Stimulated activated naive CD8-positive, alpha-beta T cell treated with anti-CD3 and anti-CD28 coated beads, Interleukin-15, amount 100 ng/mL, for 72 hours (primary cell): ENCODE results near the gene IGF1R.

Source experiments
- ATAC-seq: fragments of 150-1000 bp; cut with Tn5 transposase; 2 replicates; pipeline ENCODE4 v1.10.0; 2021; ENCODE audit warnings: mild to moderate bottlenecking, moderate library complexity
- DNase-seq, 2 donors: peaks; one replicate each; pipeline ENCODE4 v3.0.0; 2021 to 2022
- H3K27ac Mint-ChIP-seq, 2 donors: one replicate each; pipeline ENCODE4 v1.8.0; 2022; ENCODE audit warnings: mild to moderate bottlenecking in 2 of 2, mixed read lengths in 2 of 2, moderate library complexity in 2 of 2
- H3K27me3 Mint-ChIP-seq: one replicate; pipeline ENCODE4 v1.8.0; 2022; ENCODE audit warnings: mixed read lengths
- H3K4me1 Mint-ChIP-seq: one replicate; pipeline ENCODE4 v1.8.0; 2022; ENCODE audit warnings: mild to moderate bottlenecking, mixed read lengths
- H3K4me3 Mint-ChIP-seq, 2 donors: one replicate each; pipeline ENCODE4 v1.8.0; 2022; ENCODE audit warnings: mild to moderate bottlenecking in 2 of 2, mixed read lengths in 2 of 2, moderate library complexity in 1 of 2
- H3K9me3 Mint-ChIP-seq, 2 donors: one replicate each; pipeline ENCODE4 v1.8.0; 2022; ENCODE audit warnings: mixed read lengths in 2 of 2

IGF1R gene

DNA sequence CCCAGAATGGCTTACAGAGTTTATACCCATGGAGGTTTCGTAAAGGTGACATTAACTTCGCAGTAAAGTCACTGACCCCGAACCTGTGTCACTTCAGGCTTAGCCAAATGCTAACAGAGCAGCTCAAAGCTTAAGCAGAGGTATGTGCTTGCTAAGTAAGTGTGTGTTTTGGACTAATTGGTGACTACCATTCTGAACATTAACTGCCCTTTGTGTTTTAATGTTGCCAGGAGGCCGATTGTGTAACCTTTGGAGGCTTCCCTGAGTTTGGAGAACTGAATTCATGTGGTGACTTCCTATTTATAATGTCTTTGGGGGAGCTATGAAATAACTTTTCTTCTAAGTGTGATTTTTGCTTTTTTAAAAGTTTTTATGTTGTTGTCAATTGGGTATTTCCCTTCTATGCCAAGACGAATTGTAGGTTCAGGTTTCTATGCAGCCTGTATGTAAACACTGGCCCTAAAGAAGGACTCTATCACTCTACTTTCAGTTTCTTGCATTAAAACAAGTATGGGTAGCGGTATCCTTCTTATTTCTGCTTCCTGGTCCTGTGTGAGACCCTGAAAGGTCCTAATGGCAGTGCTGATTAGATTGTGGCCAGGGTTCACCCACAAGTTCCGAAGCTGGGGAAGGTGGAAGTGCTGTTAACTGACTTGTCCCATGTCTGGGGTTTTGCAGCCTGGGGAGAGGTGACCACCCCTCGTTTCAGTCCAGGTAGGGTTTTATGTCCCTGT is 86.3 kb downstream of the IGF1R start:
- no peak overlapping the region for H3K27ac Mint-ChIP-seq
- DNase-seq (no peak), ATAC-seq (no peak)
- no peaks in the 10 kb centered on the region for H3K27me3 Mint-ChIP-seq
- H3K9me3 Mint-ChIP-seq, result no peaks in the 10 kb centered on the region
- H3K4me3 Mint-ChIP-seq, result peak overlapping the region in 1 of 2 donors; percentile 10
- peaks cover 63% of the 10 kb centered on the region for H3K4me1 Mint-ChIP-seq

GRCh38 chr15:98735304-98735703 is 87.0 kb downstream of the IGF1R start:
- Mint-ChIP-seq H3K27ac (peak overlapping the region in 1 of 2 donors; percentile 35), H3K27me3 (no peaks in the 10 kb centered on the region), H3K9me3 (no peaks in the 10 kb centered on the region), H3K4me3 (no peak overlapping the region), H3K4me1 (peaks cover 69% of the 10 kb centered on the region)
- DNase-seq (no peak), ATAC-seq (peak; percentile 42)

- Mint-ChIP-seq H3K4me3 (no peak overlapping the region), H3K27me3 (no peaks in the 10 kb centered on the region), H3K27ac (peak overlapping the region in 1 of 2 donors; percentile 63), H3K4me1 (peaks cover 73% of the 10 kb centered on the region), H3K9me3 (no peaks in the 10 kb centered on the region)
- DNase-seq, result no peak
- no peak for ATAC-seq
These were observed 87.7 kb downstream of the IGF1R start for GRCh38 chr15:98735895-98736617.

GRCh38 chr15:98737159-98737558 is 88.8 kb downstream of the IGF1R start:
- DNase-seq (no peak), ATAC-seq (no peak)
- H3K27me3 Mint-ChIP-seq, result no peaks in the 10 kb centered on the region
- peak overlapping the region in 1 of 2 donors; percentile 48 for H3K27ac Mint-ChIP-seq
- no peaks in the 10 kb centered on the region for H3K9me3 Mint-ChIP-seq
- H3K4me3 Mint-ChIP-seq, result no peak overlapping the region
- peaks cover 82% of the 10 kb centered on the region for H3K4me1 Mint-ChIP-seq

GRCh38 chr15:98737721-98738120 is 89.4 kb downstream of the IGF1R start:
- ATAC-seq, result no peak
- Mint-ChIP-seq H3K4me3 (no peak overlapping the region), H3K4me1 (peaks cover 85% of the 10 kb centered on the region), H3K27me3 (no peaks in the 10 kb centered on the region), H3K27ac (no peak overlapping the region), H3K9me3 (no peaks in the 10 kb centered on the region)
- DNase-seq, result no peak

GRCh38 chr15:98738689-98739401 is 90.5 kb downstream of the IGF1R start:
- peaks cover 84% of the 10 kb centered on the region for H3K4me1 Mint-ChIP-seq
- no peak overlapping the region for H3K4me3 Mint-ChIP-seq
- no peaks in the 10 kb centered on the region for H3K27me3 Mint-ChIP-seq
- DNase-seq (no peak), ATAC-seq (peak; percentile 56)
- H3K9me3 Mint-ChIP-seq, result no peaks in the 10 kb centered on the region
- H3K27ac Mint-ChIP-seq, result no peak overlapping the region

DNA sequence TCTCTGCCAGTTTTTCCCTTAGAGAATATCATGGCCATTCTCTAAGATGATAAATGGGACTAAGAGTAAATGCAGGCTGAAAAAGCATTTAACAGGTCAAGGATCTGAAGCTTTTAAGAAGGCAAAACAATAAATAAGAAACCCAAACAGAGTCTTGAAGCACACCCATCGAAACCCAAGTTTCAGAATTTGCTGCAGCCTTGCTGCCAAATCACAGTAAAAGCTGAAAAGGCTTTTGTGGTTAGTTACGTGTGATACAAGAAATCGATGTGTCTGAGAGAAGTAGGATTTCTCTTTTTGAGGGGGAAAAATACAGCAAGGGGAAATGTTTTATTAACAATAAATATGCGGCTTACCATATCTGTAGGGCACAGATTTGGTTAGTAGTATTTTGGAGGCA is 92.0 kb downstream of the IGF1R start:
- no peaks in the 10 kb centered on the region for H3K27me3 Mint-ChIP-seq
- ATAC-seq (no peak), DNase-seq (no peak)
- H3K4me1 Mint-ChIP-seq, result peaks cover 84% of the 10 kb centered on the region
- H3K9me3 Mint-ChIP-seq, result no peaks in the 10 kb centered on the region
- H3K4me3 Mint-ChIP-seq, result no peak overlapping the region
- peak overlapping the region in 1 of 2 donors; percentile 12 for H3K27ac Mint-ChIP-seq

DNA sequence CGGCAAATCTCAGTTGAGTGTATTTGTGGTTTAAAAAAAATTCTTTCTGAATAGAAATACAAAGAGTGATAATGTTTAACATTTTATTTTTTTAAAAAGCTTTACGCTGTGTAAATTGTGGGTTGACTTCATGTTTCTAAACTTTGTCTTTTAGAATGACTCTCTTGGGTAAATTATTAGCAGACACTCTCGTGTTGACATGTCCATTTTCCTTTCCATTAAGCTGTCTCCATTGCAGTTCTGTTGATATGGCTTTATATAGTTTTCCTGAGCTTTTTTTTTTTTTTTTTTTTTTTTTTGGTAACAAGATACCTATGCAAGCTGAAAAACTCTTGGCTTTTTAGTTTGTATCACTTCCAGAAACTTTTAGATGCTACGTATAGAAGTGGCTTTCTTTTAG is 92.6 kb downstream of the IGF1R start:
- H3K27ac Mint-ChIP-seq, result no peak overlapping the region
- H3K4me1 Mint-ChIP-seq, result peaks cover 84% of the 10 kb centered on the region
- no peak for DNase-seq
- no peaks in the 10 kb centered on the region for H3K9me3 Mint-ChIP-seq
- H3K4me3 Mint-ChIP-seq, result no peak overlapping the region
- H3K27me3 Mint-ChIP-seq, result no peaks in the 10 kb centered on the region
- ATAC-seq, result no peak

- no peaks in the 10 kb centered on the region for H3K9me3 Mint-ChIP-seq
- H3K27me3 Mint-ChIP-seq, result no peaks in the 10 kb centered on the region
- no peak for DNase-seq
- H3K27ac Mint-ChIP-seq, result no peak overlapping the region
- no peak overlapping the region for H3K4me3 Mint-ChIP-seq
- ATAC-seq, result no peak
- peaks cover 83% of the 10 kb centered on the region for H3K4me1 Mint-ChIP-seq
These were observed 94.8 kb downstream of the IGF1R start for GRCh38 chr15:98743177-98743576.

DNA sequence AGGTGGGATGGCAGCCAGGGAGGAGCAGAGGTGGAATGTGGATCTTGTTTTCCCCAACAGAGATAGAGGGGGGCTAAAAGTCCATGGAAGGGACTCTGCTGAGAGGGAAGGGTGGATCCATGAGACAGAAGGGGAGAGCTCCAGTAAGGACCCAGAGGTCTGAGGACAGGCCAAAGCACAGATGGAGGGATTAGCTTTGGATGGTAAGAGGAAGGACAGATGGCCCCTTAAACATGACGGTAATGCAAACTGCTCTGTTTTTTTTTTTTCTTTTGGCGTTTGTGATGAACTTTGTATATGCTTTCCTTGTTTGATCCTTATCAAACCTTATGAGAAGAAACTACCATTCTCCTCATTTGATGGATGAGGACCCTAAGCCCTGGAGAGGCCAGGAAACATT is 96.2 kb downstream of the IGF1R start:
- H3K27ac Mint-ChIP-seq, result peak overlapping the region; percentile 3 to 35
- H3K4me3 Mint-ChIP-seq, result no peak overlapping the region
- H3K4me1 Mint-ChIP-seq, result peaks cover 70% of the 10 kb centered on the region
- no peak for DNase-seq
- no peak for ATAC-seq
- no peaks in the 10 kb centered on the region for H3K9me3 Mint-ChIP-seq
- no peaks in the 10 kb centered on the region for H3K27me3 Mint-ChIP-seq

DNA sequence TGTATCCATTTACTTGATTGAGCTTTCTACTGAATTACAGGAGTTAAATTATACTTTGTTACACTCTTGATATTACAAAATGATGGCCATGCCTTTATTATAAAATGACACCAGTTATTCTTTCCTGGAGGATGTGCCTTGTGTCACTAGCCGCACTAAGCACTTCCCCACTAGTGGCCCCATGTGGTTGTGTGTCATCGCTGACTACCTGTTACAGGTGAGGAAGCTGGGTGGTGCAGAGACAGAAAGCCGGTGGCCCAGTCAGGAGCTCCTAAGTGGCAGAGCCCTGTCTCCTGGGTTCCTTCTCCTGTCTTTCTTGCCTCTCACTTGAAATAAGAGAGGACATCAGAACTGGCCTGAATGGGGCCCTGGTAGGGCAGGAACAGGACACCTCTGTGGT is 96.8 kb downstream of the IGF1R start:
- H3K4me3 Mint-ChIP-seq, result peak overlapping the region in 1 of 2 donors; percentile 17
- H3K4me1 Mint-ChIP-seq, result peaks cover 69% of the 10 kb centered on the region
- DNase-seq, result no peak
- no peak overlapping the region for H3K27ac Mint-ChIP-seq
- no peaks in the 10 kb centered on the region for H3K9me3 Mint-ChIP-seq
- ATAC-seq, result no peak
- H3K27me3 Mint-ChIP-seq, result no peaks in the 10 kb centered on the region

DNA sequence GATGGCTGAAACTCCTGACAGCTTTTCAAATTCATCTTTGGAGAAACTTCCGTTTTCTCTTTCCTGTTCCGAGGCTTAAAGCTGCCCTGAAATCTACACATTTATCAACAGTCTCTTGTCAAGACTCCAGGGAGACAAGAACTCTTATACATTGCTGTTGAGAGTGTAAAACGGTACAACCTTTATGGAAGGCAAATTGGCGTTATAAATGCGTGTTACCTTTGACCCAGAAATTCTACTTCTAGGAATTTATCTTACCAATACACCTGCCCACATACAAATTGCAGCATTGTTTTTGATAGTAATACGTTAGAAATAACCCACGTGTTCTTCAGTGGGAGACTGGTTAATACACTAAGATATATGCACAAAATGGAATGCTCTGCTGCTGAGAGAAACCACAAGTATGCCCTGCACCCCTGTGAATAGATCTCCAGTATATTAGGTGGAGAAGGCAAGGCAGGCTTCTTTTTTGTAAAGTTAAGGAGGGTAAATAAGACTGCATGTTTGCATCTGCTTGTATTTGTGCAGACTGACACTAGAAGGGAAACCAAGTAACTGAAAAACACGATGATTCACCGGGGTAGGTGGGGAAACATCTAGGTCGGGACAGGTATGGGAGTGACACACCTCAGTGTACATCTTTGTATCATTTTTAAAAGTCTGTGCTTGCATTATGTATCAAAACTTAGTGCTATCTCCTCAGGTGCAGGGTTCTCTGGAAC is 97.5 kb downstream of the IGF1R start:
- Mint-ChIP-seq H3K27me3 (no peaks in the 10 kb centered on the region), H3K9me3 (no peaks in the 10 kb centered on the region), H3K4me3 (peak overlapping the region in 1 of 2 donors; percentile 17), H3K4me1 (peaks cover 68% of the 10 kb centered on the region), H3K27ac (no peak overlapping the region)
- no peak for DNase-seq
- ATAC-seq, result peak; percentile 15

DNA sequence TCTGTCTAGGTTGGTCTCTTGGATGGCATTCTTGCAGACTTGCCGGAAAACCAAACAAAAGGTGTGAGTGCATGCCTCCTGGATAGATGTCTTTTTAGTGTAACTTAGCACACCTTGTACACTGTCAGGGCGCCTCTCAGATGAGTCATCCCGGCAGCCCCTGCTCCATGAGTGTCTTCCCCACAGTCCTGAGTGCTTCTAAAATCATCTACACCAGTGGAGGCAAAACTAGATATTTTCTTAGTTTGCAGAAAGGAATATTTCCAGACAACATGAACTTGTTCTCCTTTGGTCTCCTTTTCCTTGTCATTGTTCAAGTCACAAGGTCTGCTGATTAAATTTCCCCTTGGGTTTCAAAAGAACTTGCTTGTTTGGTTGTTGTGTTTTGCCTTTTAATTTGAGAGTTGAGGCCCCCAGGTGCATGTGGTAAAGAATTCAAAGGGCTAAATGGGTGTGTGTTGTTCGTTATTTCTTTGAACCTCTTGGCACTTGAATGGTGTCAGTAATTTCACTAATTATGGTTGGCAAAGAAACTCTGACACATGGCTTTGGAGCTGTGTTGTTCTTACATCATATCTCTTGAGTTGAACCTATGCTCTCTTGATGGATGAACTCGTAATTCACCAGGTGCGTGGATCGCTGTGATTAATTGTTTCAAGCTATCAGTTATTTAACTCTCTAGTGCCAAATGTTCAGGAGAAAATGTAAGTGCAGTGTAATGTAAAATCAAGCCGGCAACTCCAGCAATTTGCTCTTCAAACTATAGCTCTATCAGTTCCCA is 98.2 kb downstream of the IGF1R start:
- DNase-seq (no peak), ATAC-seq (peak; percentile 40)
- Mint-ChIP-seq H3K27me3 (no peaks in the 10 kb centered on the region), H3K4me3 (no peak overlapping the region), H3K27ac (peak overlapping the region in 1 of 2 donors; percentile 27), H3K4me1 (peaks cover 64% of the 10 kb centered on the region), H3K9me3 (no peaks in the 10 kb centered on the region)

- DNase-seq (no peak), ATAC-seq (no peak)
- H3K4me3 Mint-ChIP-seq, result no peak overlapping the region
- H3K27ac Mint-ChIP-seq, result peak overlapping the region in 1 of 2 donors; percentile 76
- H3K27me3 Mint-ChIP-seq, result no peaks in the 10 kb centered on the region
- peaks cover 36% of the 10 kb centered on the region for H3K4me1 Mint-ChIP-seq
- H3K9me3 Mint-ChIP-seq, result no peaks in the 10 kb centered on the region
These were observed 103.4 kb downstream of the IGF1R start for GRCh38 chr15:98751767-98752166.
